PFSK-1 (cell line): ENCODE measurements around the gene GCH1.

ENCODE experiments used
- FOXP2 ChIP-seq: optimal IDR thresholded peaks from 2 replicates; pipeline ENCODE3; 2011; ENCODE audit warnings: borderline replicate concordance, control low read depth, inconsistent platforms; ENCODE audit not compliant: insufficient read depth; ENCODE audit errors: extremely low read length, extremely low read depth
- POLR2AphosphoS5 ChIP-seq: IDR thresholded peaks from 2 replicates; pipeline ENCODE4 v1.6.1; 2012; ENCODE audit warnings: low read depth, mild to moderate bottlenecking, control low read depth, low read length, moderate library complexity
- SIN3A ChIP-seq: IDR thresholded peaks from 2 replicates; pipeline ENCODE4 v1.6.1; 2012; ENCODE audit warnings: mild to moderate bottlenecking, low read length, moderate library complexity, borderline replicate concordance; ENCODE audit not compliant: insufficient read depth
- TAF1 ChIP-seq: IDR thresholded peaks from 2 replicates; pipeline ENCODE4 v1.6.1; 2012; ENCODE audit warnings: low read length, control low read depth, borderline replicate concordance; ENCODE audit not compliant: insufficient read depth
- TF ChIP-seq, protein P1 (sequence below), 2 experiments: IDR thresholded peaks; 2 replicates each; pipeline versions ENCODE4 v1.6.1 to v1.8.0; 2011 to 2012; ENCODE audit warnings: low read depth in 2 of 2, low read length in 2 of 2, control low read depth in 1 of 2, inconsistent platforms in 1 of 2, mild to moderate bottlenecking in 1 of 2, moderate library complexity in 1 of 2; ENCODE audit not compliant: insufficient read depth in 1 of 2

GCH1 gene

DNA sequence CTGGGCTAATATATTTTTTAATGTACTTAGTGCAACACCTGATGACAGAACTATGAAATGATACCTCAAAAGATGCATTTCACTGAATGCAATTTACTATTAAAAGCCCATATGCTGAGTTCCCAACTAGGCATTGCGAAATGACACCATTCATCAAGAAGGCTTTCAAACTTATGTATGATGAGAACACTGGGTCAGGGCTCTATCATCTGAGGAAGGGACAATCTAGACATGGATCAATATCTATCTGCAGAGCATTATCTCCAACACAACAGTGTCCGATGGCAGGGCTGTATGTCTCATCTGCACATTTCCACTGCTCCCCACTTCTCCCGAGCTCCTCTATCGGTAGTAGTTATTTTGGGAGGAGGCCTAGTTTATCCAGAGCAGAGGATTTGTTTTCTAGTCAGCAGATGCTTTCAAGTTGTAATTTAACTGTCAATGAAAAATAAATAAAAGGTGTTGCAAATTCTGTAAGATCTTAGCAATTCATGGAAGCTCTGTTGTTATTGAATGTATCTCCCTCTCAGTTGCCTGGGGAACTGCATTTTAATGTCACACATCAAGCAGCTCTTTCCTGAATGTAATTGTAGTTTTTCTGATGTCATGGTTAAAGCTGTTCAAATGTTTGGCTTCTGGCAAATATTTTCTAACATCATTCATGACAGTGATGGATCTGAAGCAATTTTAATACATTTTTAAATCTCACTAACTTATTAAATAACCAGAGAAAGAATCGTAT, 7.4 kb upstream of the GCH1 start:
- TF ChIP-seq, protein P1, sequence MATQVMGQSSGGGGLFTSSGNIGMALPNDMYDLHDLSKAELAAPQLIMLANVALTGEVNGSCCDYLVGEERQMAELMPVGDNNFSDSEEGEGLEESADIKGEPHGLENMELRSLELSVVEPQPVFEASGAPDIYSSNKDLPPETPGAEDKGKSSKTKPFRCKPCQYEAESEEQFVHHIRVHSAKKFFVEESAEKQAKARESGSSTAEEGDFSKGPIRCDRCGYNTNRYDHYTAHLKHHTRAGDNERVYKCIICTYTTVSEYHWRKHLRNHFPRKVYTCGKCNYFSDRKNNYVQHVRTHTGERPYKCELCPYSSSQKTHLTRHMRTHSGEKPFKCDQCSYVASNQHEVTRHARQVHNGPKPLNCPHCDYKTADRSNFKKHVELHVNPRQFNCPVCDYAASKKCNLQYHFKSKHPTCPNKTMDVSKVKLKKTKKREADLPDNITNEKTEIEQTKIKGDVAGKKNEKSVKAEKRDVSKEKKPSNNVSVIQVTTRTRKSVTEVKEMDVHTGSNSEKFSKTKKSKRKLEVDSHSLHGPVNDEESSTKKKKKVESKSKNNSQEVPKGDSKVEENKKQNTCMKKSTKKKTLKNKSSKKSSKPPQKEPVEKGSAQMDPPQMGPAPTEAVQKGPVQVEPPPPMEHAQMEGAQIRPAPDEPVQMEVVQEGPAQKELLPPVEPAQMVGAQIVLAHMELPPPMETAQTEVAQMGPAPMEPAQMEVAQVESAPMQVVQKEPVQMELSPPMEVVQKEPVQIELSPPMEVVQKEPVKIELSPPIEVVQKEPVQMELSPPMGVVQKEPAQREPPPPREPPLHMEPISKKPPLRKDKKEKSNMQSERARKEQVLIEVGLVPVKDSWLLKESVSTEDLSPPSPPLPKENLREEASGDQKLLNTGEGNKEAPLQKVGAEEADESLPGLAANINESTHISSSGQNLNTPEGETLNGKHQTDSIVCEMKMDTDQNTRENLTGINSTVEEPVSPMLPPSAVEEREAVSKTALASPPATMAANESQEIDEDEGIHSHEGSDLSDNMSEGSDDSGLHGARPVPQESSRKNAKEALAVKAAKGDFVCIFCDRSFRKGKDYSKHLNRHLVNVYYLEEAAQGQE (IDR thresholded peaks at IDR 0.05; ENCODE audit: insufficient read depth in 1 of 2, low read depth in 2 of 2, low read length in 2 of 2), result no peak
- TF ChIP-seq POLR2AphosphoS5 (no peak), FOXP2 (no peak), TAF1 (no peak), SIN3A (no peak)

DNA sequence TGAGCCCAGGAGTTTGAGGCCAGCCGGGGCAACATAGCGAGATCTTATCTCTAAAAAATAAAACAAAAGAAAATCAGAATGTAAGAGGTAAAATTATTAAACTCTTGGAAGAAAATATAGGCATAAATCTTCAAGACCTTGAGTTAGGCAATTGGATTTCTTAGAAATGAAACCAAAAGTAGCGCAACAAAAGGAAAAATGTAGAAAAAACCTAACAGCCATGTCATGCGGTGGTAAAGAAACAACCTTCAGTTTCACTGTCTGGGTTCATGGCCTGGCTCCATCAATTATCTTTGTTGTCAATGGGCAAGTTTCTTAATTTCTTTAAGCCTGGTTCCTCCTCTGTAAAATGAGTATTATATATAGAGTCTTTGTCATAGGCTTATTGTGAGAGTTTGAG, 5.6 kb upstream of the GCH1 start:
- TF ChIP-seq TAF1, result no peak
- TF ChIP-seq FOXP2, result no peak
- TF ChIP-seq, protein P1 (IDR thresholded peaks at IDR 0.05; ENCODE audit: insufficient read depth in 1 of 2, low read depth in 2 of 2, low read length in 2 of 2), result no peak
- TF ChIP-seq SIN3A, result no peak
- TF ChIP-seq POLR2AphosphoS5, result no peak

DNA sequence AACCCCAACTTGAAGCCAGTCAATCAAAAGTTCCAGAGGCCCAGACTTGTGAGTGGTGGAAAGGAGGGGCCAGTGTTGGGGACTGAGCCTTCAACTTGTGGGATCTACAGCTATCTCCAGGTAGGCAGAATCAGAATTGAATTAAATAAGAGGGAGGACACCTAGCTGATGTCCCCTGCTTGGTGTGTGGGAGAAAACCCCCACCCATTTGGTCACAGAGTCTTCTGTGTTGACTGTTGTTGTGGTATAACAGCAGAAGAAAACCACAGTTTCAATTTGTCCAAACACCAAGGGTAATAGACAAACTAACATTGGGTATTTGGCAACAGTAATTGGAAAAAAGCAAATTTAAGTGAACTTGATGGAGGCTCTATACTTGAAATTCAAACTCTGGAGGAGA, 3.4 kb upstream of the GCH1 start:
- no peak for TF ChIP-seq FOXP2

DNA sequence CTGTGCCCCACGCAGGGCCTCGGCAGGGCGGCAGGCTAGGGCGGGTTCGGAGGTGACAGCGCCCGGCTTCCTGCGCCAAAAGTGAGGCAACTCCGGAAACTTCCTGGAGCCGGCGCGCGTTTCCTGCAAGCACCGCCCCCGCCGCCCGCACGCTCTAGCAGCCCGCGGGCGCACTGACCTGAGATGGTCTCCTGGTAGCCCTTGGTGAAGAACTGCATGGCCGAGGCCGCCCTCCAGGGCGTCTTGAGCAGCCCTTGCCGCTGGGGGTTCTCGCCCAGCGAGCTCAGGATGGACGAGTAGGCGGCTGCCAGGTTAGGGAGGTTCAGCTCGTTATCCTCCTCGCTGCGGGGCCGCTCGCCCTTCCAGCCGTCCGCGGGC, 494 bp downstream of the GCH1 start:
- TF ChIP-seq SIN3A (no peak), POLR2AphosphoS5 (no peak), TAF1 (no peak), FOXP2 (no peak)
- TF ChIP-seq, protein P1 (IDR thresholded peaks at IDR 0.05; ENCODE audit: insufficient read depth in 1 of 2, low read depth in 2 of 2, low read length in 2 of 2), result no peak

DNA sequence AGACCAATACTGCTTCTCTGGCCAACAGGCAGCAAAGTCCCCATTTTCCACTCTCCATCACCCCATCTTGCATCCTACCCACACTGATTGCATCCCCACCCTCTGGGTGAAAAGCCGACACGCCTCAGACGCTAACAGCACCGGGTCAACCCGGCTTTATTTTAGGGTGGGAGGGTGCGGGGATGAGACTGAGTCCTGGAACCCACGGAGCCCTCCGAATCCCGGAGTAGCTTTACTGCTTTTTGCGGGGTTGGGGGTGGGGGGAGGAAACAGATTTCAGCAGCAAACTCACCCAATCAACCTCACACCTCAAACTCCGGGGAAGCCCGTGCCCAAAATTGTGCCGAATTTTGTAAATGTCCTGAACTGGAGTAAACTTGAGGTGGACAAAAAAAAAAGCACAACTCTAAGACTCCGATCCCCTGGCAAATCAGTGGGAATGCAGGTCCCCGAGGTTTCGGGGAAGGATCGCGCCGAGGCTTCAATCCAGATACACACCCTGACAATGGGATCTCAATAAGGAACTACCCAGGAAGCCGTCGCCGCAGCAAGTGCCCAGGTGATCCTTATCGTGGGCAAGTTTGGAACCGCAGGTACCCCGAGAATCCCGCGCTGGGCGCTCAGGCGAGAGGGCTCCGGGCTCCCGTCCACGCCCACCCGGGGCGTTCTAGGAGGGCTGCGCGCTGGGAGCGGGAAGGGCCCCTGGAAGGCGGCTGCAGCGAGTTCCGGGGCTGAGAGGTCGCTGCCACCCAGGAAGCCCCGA, 1.1 kb downstream of the GCH1 start:
- TF ChIP-seq, protein P1 (IDR thresholded peaks at IDR 0.05; ENCODE audit: insufficient read depth in 1 of 2, low read depth in 2 of 2, low read length in 2 of 2), result no peak
- TF ChIP-seq POLR2AphosphoS5 (no peak), TAF1 (no peak), SIN3A (no peak), FOXP2 (no peak)
